ENCODE data around the gene ASCC3.
A peak's percentile ranks its signal among the peaks of the same experiment; 100 is the strongest.

ASCC3 gene

DNA sequence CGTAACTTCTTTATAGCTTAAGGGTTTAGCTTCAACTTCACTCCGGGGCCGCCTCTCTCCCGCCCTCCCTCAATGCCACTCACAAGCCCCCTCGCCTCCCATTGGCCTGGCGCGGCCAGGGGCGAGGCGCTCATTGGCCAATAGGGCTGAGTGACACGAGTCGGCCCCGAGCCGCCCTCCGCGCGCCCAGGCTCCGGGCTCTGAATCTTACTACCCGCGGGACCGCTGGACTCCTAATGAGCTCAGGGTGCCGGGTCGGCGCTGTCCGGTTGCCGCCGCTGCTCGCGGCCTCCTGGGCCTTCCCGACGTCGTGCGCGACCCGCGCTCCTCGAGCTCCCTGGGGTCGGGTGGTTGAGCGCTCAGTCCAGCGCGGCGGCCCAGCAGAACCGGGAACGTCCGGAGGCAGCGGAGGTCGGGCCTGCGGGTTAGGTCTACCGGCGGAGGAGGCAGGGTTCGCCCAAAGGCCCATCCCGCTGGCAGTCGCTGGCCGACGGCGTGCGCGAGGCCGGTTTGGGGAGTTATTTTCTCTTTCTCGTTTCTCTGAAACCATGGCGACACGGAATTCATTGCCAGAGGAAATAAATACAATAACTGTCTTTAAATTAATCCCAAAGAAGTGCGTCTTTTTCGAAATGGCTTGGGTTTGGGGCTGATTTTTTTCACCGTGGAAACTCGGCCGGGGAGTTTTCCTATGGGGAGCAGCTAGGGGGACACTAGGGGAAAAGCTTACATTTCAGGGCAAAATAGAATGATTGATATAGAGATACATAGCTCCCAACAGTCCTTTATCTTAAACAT lies 416.0 kb downstream of the ASCC3 start, which contains the start of gene SIM1:
TSS of gene SIM1 (minus strand) at position 19 of the 798 bp plus-strand sequence. CDS start 1,453 bp downstream, outside the sequence.
- DNase-seq (ENCODE audit: low spot score): no peak

DNA sequence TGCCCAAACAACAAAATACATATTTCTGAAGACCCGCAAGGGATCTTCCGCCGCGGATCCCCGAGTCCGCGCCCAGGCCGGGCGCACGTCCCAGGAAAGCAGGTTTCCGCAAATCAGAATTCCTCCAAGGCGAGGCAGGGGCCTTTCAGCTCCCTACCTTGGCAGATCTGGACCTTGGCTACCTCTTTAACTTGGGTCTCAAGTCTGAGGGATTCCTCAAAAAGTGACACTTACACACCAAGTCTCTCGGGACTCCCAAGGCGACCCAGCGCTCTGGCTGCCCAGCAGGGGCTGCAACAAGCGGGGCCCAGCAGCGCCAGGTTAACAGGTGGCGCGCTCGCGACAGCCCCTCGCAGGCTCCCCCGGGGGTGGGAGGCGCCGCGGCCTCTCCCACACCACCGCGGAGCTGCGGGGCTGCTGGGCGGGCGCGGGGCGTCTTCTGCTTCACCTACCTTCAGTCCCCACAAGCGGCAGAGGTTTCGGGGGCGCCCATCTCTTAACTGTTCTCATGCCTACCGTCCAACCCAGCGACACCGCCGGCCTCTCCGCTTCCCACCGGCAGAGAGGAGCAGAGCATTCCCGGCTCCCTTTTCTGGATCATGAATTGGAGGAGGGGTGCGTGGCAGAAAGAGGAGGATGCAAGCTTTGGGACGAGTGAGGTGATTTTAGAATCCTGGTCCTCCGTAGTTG lies 416.8 kb downstream of the ASCC3 start:
- DNase-seq (ENCODE audit: low spot score): no peak

DNA sequence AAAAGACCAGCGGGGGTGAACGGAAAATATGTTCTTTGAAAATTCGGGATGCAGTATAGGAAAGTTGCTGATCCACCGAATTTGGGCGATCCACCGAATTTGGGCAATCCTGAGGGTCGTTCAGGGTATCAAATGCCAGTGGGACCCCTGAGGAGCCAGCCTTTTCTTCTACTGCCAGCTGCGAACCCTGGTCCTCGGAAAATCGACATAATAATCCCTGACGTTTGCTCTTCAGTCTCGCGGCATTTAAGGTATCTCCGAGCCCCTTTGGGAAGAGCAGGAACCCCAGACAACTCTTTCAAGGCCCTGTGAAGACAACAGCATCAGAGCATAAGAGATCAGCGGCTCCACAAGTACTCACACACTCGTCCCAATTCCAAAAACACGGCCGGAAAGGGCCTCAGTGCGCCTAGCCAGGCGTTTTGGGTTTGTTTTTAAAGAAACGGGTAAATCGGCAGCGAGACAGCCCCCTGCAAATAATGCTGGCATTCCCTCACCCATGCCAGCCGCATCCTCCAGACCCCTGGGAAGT lies 417.4 kb downstream of the ASCC3 start:
- no peak for DNase-seq (ENCODE audit: low spot score)

DNA sequence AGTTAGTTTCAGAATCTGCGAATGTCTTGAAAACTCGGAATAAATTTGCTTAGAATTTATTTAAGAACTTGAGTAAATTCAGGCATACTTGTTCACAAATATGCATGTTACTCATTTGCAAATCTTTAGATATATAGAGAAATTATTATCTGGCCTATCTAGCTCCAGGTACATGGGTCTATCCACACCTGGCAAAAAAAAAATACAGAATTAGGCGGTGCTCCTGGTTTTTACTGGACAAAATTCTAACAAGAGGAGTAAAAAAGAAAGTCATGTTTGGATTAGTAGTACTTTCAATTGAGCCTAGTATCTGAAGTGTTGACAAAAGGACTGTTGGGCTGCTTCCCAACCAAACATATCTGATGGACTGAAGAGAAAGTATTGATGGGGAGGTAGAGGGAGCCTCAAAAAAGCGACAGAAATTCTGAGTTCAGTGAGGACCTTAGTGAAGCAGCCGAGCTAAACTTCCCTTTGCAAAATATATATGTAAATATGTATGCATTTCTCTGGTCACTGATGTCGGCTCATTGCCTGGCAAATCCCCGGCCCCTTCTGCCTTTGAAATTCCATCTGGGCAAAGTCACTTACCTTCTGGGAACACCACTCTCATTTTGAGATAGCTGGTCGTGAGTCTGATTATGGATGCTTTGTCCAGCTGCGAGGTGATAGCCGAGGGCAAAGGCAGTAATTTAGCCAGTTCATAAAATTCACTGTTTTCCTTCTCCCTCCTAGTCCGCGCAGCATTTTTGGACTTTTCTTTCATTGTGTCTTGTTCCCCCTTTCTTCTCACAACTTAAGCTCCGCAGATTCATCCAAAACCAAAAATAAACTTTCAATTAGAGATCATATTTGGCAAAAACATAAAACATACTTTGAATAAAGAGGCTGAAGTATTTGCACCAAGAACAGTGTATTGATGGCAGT lies 418.2 kb downstream of the ASCC3 start:
- no peak for DNase-seq (ENCODE audit: low spot score)

DNA sequence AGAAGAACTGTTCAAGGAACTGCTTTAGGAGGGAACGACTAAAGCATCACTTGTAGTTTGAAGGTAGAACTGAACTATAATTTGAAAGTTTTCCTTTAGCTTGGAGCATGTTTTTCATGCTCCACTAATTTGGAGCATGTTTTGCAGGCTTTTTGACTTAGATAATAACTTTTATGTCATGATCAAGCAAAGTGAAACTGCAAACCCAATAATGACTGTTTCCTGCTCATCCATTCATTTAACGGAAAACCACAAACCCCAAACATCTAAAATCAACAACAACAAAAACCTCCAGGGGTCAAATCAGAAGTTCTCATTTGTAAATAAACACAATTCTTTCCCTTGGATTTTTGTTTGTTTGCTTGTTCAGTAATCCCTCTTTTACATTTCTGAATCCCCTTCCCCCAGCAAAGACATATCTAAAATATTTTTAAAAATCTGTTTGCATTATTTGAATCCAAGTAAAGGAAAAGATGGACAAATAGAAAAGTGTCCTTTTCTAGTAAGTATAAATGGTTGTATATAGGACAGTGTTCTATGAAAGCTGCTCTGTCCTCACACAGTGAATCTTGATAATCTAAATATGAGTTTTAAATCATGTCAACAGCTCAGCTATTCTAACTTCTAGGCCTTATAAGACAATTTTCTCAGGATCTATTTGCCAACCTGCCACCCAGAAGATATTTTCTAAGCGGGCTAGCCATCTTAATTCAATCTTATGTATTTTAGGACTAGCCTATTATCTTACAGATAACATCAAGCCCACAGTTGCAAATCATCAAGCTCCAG lies 419.0 kb downstream of the ASCC3 start:
- peak; percentile 47 for DNase-seq (ENCODE audit: low spot score)

DNA sequence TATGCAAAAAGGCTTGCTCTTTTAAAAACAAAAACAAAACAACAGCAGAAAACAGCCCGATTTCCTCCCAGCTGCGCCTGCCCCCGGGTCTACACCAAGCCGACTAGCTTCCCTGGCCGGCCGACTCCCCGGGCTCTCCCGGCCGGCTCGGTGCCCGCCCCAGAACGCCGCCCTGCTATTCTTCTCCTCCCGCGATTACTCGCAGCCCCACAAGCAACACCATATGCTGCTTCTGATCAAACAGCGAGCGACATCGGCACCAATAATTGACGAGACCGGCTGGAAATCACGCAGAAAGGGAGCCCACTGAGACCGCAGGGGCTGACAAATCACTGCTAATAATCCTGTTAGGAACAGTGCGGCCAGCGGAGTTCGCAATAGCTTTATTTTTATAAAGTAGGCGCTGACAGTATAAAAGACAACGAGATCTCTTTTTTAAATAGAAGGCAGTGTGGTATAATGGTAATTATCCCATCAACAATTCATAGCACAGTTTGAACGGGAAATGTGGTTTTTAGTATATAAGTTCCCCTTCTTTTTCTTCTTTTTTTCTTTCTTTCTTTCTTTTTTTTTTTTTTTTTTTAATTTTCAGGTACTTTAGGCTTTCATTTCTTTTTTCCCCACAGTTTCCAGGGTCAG lies 419.7 kb downstream of the ASCC3 start:
- no peak for DNase-seq (ENCODE audit: low spot score)

DNA sequence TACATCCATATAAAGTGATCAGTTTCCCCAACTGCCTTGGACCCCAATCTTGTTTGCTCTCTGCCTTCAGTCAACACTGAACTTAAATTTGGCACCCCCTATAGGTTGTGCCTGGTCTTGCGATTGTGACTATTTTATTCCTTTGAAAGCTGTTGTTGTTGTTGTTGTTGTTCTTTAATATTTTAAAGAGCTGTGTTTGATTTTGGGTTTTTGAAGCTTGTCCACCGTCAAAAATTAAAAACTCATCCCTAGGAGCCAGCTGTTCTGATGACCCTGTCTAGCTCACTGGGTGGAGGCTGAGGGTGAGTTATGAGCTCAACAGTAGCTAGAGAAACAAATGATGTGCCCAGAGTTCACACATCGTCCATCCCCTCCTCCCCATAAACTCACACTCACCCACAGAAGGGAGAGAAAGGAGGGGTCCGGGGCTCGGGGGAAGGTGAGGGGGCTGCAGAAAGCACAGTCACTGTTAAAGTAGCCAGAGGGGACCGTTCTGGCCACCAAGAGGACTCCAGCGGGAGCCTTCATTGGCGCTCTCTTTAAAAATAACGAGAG lies 420.4 kb downstream of the ASCC3 start:
- no peak for DNase-seq (ENCODE audit: low spot score)

DNA sequence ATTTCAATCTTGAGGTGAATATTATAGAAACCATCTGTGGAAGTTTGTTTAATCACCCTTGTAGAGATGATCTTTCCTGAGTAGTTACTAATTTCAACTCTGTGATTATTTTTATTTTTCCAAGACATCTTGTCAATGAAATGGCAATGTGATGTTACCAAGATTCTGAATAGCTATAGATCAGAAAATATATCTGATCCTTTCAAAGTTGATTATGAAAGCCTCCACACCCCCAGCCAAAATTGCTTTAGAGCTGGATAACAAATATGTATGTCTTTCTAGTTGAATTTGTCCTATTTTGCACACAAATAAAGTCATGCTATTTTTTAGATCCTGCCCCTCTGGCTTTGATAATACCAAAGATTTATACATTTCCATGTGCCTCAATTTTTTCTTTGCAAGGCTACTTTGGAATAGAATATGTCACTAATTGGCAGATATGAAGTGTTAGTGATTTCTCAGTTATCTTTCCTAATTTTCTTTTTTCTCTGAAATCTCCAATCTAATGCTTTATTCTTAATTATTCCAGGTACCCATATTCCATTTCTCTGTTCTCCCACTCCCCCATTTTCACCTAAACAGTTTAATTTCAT lies 421.4 kb downstream of the ASCC3 start:
- DNase-seq (ENCODE audit: low spot score): no peak

DNA sequence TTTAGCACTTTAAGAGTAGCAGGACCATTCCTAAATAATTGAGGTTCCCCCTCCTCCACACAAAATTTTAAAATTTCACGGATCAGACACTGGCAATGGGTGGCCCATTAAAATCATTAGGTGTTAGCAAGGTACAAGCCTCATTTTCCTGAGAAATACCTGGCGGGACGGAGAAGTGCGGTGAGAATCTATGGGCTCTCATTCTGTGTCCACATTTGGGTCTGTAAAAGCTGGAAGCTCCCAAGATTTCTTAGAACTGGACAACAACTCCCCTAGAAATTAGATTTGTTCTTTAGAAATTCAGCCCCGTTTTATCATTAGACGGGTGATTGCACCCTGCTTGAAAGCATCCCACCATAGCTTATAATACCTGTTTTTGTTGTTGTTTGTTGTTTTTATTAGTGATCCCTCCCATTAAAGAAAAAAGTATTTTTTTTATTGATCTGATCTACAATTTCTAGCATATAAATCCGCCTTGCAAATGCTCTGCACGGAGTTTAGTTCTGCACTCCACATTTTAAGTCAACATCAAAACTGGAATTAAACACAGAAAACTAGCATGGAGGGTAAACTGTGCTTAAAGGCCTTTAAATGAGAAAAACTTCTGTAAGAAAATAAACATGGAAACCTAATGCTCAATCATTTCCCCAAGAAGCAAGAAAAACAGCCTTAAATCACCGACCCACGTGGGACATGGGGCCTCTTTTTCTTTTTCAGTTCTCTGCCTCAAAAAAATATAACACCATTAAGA lies 422.1 kb downstream of the ASCC3 start:
- no peak for DNase-seq (ENCODE audit: low spot score)

All from activated CD4-positive, alpha-beta T cell treated with anti-CD3 and anti-CD28 coated beads, Interleukin-2, Interleukin-4, amounts not matched to agents 100 ng/mL and 50 ng/mL, durations not matched to agents 16 hours and 8 hours (primary cell).